HepG2 (cell line): ENCODE data around the gene ZMIZ2. TPM values are rescaled to one million over a fixed set of nuclear protein-coding genes. Genes with fewer than 3 reads are reported as not detected.

Experiments
- ATAC-seq: fragments of 200-7000 bp; cut with Tn5 transposase; 3 replicates; pipeline ENCODE4 v1.9.1; 2020; ENCODE audit warnings: mild to moderate bottlenecking, moderate library complexity
- BruUV-seq: library from RNA; stranded (reverse); fragments of 400-500 nt; replicated peaks from 2 replicates; lab custom pipeline; 2021; lab: Mats Ljungman, UMichigan
- CTCF ChIA-PET: fragments of 300-600 bp; formaldehyde crosslinking; extraction: SDS; loops from one replicate; lab custom pipeline; 2021; ENCODE audit warnings: low total read pairs, inconsistent platforms, low intra/inter-chr PET ratio; lab: Yijun Ruan, JAX
- POLR2A ChIA-PET: fragments of 350-600 bp; sonication (Branson Sonifier 250); formaldehyde crosslinking; loops from one replicate; lab custom pipeline; 2020; ENCODE audit warnings: antibody characterized with exemption, inconsistent platforms; lab: Yijun Ruan, JAX
- DNase-seq: peaks from one replicate; pipeline ENCODE4 v3.0.0-alpha.2; 2015; ENCODE audit warnings: low spot score
- FAIRE-seq: peaks from 3 replicates; lab custom pipeline; 2011; peaks lifted over from hg19 to GRCh38; lab: Jason Lieb, UNC
- H2AFZ ChIP-seq: one replicate; pipeline ENCODE4 v1.6.1; 2011; ENCODE audit warnings: low read length, inconsistent platforms
- H3K27ac ChIP-seq: fragments of 300-600 bp; 3 replicates; pipeline ENCODE4 v1.8.0; 2011; ENCODE audit warnings: mixed run types, mild to moderate bottlenecking, mixed read lengths, low read length, inconsistent platforms; ENCODE audit not compliant: insufficient read depth; ENCODE audit errors: extremely low read length
- H3K27me3 ChIP-seq, 2 experiments: fragments of 200-600 bp in 1 of 2; 2 replicates in 1 of 2; 3 replicates in 1 of 2; pipeline versions ENCODE4 v1.6.0 to v1.8.0; 2011; ENCODE audit warnings: low read length in 2 of 2, mild to moderate bottlenecking in 2 of 2, moderate library complexity in 2 of 2, inconsistent platforms in 1 of 2; ENCODE audit not compliant: insufficient read depth in 2 of 2, control insufficient read depth in 1 of 2
- H3K36me3 ChIP-seq, 2 experiments: fragments of 200-600 bp in 1 of 2; replicated peaks in 1 of 2; 2 replicates in 1 of 2; 3 replicates in 1 of 2; pipeline versions ENCODE4 v1.5.1 to v1.8.0; 2011; ENCODE audit warnings: low read length in 2 of 2, inconsistent platforms in 1 of 2; ENCODE audit not compliant: insufficient read depth in 2 of 2, control insufficient read depth in 1 of 2
- H3K4me1 ChIP-seq: 2 replicates; pipeline ENCODE4 v1.5.1; 2012; ENCODE audit warnings: low read length, inconsistent platforms; ENCODE audit not compliant: insufficient read depth
- H3K4me2 ChIP-seq: 2 replicates; pipeline ENCODE4 v1.6.0; 2011; ENCODE audit warnings: low read depth, low read length, inconsistent platforms
- H3K4me3 ChIP-seq, 3 experiments: fragments of 200-600 bp in 1 of 3; sonication (generic), shearing (Covaris generic) in 1 of 3; replicated peaks in 1 of 3; 2 replicates each; pipeline ENCODE4 v1.5.1; 2011 to 2016; ENCODE audit warnings: low read length in 3 of 3, inconsistent platforms in 2 of 3, low read depth in 2 of 3, mild to moderate bottlenecking in 2 of 3, control low read depth in 1 of 3, mixed read lengths in 1 of 3; ENCODE audit not compliant: insufficient read depth in 1 of 3
- H3K79me2 ChIP-seq: one replicate; pipeline ENCODE4 v1.6.1; 2011; ENCODE audit warnings: low read length, inconsistent platforms; ENCODE audit not compliant: insufficient read depth
- H3K9ac ChIP-seq: 2 replicates; pipeline ENCODE4 v1.6.0; 2011; ENCODE audit warnings: mild to moderate bottlenecking, low read depth, low read length, inconsistent platforms; ENCODE audit not compliant: insufficient read depth
- H3K9me3 ChIP-seq: 2 replicates; pipeline ENCODE4 v1.5.1; 2012; ENCODE audit warnings: mild to moderate bottlenecking, low read length
- H4K20me1 ChIP-seq: 2 replicates; pipeline ENCODE4 v1.6.0; 2011; ENCODE audit warnings: inconsistent platforms, mild to moderate bottlenecking, low read length, moderate library complexity; ENCODE audit not compliant: insufficient read depth
- ATAD3A ChIP-seq: sonication (generic); formaldehyde crosslinking; IDR thresholded peaks from 2 replicates; pipeline ENCODE4 v1.4.0; 2020; ENCODE audit warnings: missing genetic modification reagents
- CBFB ChIP-seq: sonication (generic); formaldehyde crosslinking; IDR thresholded peaks from 2 replicates; pipeline ENCODE4 v1.4.0; 2020; ENCODE audit warnings: missing genetic modification reagents
- FLYWCH1 ChIP-seq: sonication (generic); formaldehyde crosslinking; IDR thresholded peaks from 2 replicates; pipeline ENCODE4 v1.8.1; 2023; ENCODE audit warnings: mild to moderate bottlenecking, missing genetic modification reagents
- HNF4G ChIP-seq, 2 experiments: sonication (generic) in 1 of 2; formaldehyde crosslinking in 1 of 2; IDR thresholded peaks; 2 replicates each; pipeline versions ENCODE4 v1.4.0 to v1.6.1; 2011 to 2020; ENCODE audit warnings: borderline replicate concordance in 2 of 2, low read depth in 2 of 2, mild to moderate bottlenecking in 2 of 2, low read length in 1 of 2, missing genetic modification reagents in 1 of 2, moderate library complexity in 1 of 2
- MAF1 ChIP-seq: sonication (generic); formaldehyde crosslinking; IDR thresholded peaks from 2 replicates; pipeline ENCODE4 v1.5.0; 2020; ENCODE audit warnings: missing genetic modification reagents, borderline replicate concordance
- NCOR1 ChIP-seq: fragments of 200-600 bp; sonication (generic); IDR thresholded peaks from 2 replicates; pipeline ENCODE4 v1.7.0; 2017; ENCODE audit warnings: antibody characterized with exemption, low read length, borderline replicate concordance
- ZHX1 ChIP-seq: sonication (generic); formaldehyde crosslinking; IDR thresholded peaks from 2 replicates; pipeline ENCODE4 v1.8.1; 2022; ENCODE audit warnings: low read depth, mild to moderate bottlenecking, missing genetic modification reagents
- ZSCAN12 ChIP-seq: sonication (generic); formaldehyde crosslinking; IDR thresholded peaks from 2 replicates; pipeline ENCODE4 v1.9.0; 2021; ENCODE audit warnings: mild to moderate bottlenecking, missing genetic modification reagents
- ZXDC ChIP-seq: sonication (generic); formaldehyde crosslinking; IDR thresholded peaks from 2 replicates; pipeline ENCODE4 v1.5.0; 2020; ENCODE audit warnings: mild to moderate bottlenecking, missing genetic modification reagents
- WGBS: methylation state at CpG from one replicate; pipeline ENCODE4 v1.1.6; 2017; ENCODE audit warnings: low lambda C conversion rate; 5-methylcytosine and 5-hydroxymethylcytosine counted together
- in situ Hi-C: cut with HindIII; loops from 2 replicates; pipeline ENCODE4 v1.10.0; 2017; ENCODE audit warnings: low pct_unique_long_range_greater_than_20kb; ENCODE audit not compliant: extremely low pct_ligation_motif_present
- intact Hi-C: fragments of 100-400 bp; cut with micrococcal nuclease; formaldehyde crosslinking; loops from one replicate; pipeline ENCODE4 v1.10.0; 2022; ENCODE audit not compliant: unreplicated experiment
- polyA plus RNA-seq, 8 experiments: library from polyadenylated mRNA; depleted of rRNA in 3 of 8; stranded (reverse) in 7 of 8; unstranded in 1 of 8; fragments of >200 nt; fragmentation: Illumina TruSeq in 4 of 8; extraction: Trizol in 4 of 8; gene quantifications; 2 replicates each; pipeline versions ENCODE4 v1.2.1 to v1.2.3, GENCODE V29; 2011 to 2016; ENCODE audit warnings: low read depth in 4 of 8, missing spikeins in 1 of 8, mixed read lengths in 1 of 8; ENCODE audit not compliant: insufficient read depth in 1 of 8
- total RNA-seq, 5 experiments: library from RNA; depleted of rRNA; stranded (reverse); fragments of >200 nt; fragmentation: Illumina TruSeq; extraction: Trizol; gene quantifications; 2 replicates each; pipeline ENCODE4 v1.2.3, GENCODE V29; 2016; ENCODE audit warnings: low read depth in 1 of 5

Gene ZMIZ2
- total and polyA plus RNA-seq, 2 of the 13 experiments (the other 11 are each of a cell fraction or from before 2014, with no cell fraction given) = 4.9 to 7.9 TPM

- no peaks in the 10 kb centered on the region for H3K36me3 ChIP-seq
- H4K20me1 ChIP-seq = no peaks in the 10 kb centered on the region
- WGBS = 53% methylated on average over 6 of the region's 6 CpGs
- CTCF ChIA-PET = no interaction called here
- no TSS peak for BruUV-seq
- no peak overlapping the region for H3K9ac ChIP-seq
- no peak for FAIRE-seq
- no peak overlapping the region for H3K27ac ChIP-seq
- TF ChIP-seq ZSCAN12 (CRISPR knock-in tag) = no peak
- no peak for TF ChIP-seq MAF1
- TF ChIP-seq CBFB = no peak
- TF ChIP-seq ATAD3A (CRISPR knock-in tag) = no peak
- no peak for TF ChIP-seq ZHX1 (CRISPR knock-in tag)
- TF ChIP-seq ZXDC (CRISPR knock-in tag) = no peak
- no peak for TF ChIP-seq HNF4G (IDR thresholded peaks at IDR 0.05; ENCODE audit: borderline replicate concordance, low read depth, low read length)
- no peak for TF ChIP-seq HNF4G (CRISPR knock-in tag; IDR thresholded peaks at IDR 0.05; ENCODE audit: borderline replicate concordance, low read depth)
- no peak for TF ChIP-seq FLYWCH1
- no peak for TF ChIP-seq NCOR1
- TF ChIP-seq, all 625 proteins: peak for 0
- Histone ChIP-seq H2AFZ (peak overlapping the region; percentile 81), H3K4me2 (peak overlapping the region; percentile 14; the same call in 1 of the 2 replicates), H3K27me3 (no peaks in the 10 kb centered on the region), H3K4me1 (peaks cover 26% of the 10 kb centered on the region), H3K4me3 (no peak overlapping the region), H3K79me2 (no peaks in the 10 kb centered on the region), H3K9me3 (no peaks in the 10 kb centered on the region)
- intact Hi-C loops = no loop called here
- DNase-seq = no peak
- POLR2A ChIA-PET = no interaction called here
- ATAC-seq = no peak; the same call in 2 of the 3 replicates
- in situ Hi-C loops = no loop called here
These were observed 21.3 kb upstream of the ZMIZ2 start for GRCh38 chr7:44727158-44727936.
